Measurements from ENCODE around the gene ORM2. TPM values are rescaled to one million over a fixed set of nuclear protein-coding genes. Genes with fewer than 3 reads are reported as not detected.

ORM2 gene
- total and polyA plus RNA-seq, 2 of the 13 experiments (the other 11 are each of a cell fraction or from before 2014, with no cell fraction given), result 565 to 824 TPM

DNA sequence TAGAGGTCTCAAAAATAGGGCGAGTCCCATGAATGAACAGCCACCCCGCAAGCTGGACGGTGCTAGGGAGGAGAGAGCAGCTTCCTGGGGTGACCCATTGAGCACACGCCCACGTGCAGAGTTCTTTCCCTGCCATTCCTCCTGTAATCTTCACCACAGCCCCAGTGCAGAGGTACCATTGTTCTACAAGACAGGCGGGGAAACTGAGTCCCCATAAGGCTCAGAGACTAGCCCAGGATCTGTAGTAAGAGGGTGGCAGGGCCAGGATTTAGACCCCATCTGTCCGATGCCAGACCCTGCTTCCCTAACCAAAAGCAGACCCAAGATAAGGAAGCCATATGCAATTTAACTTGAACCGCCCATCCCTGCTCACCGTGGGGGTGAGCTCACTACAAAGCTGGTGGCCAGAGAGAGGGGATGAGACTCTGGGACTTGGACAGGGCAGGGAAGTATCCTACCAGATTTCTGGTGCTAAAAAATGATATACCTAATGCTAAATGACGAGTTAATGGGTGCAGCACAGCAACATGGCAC lies 43.5 kb upstream of the ORM2 start:
- ChIA-PET CTCF (ENCODE audit: low intra/inter-chr PET ratio, low total read pairs) (no interaction called here), POLR2A (interaction anchor here (1.2 kb wide), 1 partner anchor 204 kb away, joined by 4 read pairs; no protein-coding TSS in a partner anchor)
- Histone ChIP-seq H4K20me1 (ENCODE audit: insufficient read depth, low read length) (no peaks in the 10 kb centered on the region), H3K27me3 (ENCODE audit: control insufficient read depth in 1 of 2, insufficient read depth in 2 of 2, low read length in 2 of 2) (no peaks in the 10 kb centered on the region), H2AFZ (ENCODE audit: low read length) (no peak overlapping the region), H3K9ac (ENCODE audit: insufficient read depth, low read depth, low read length) (no peak overlapping the region), H3K27ac (ENCODE audit: extremely low read length, insufficient read depth, low read length) (no peak overlapping the region), H3K4me2 (ENCODE audit: low read depth, low read length) (no peak overlapping the region), H3K4me1 (ENCODE audit: insufficient read depth, low read length) (no peaks in the 10 kb centered on the region), H3K36me3 (replicated peaks in 1 of 2; ENCODE audit: control insufficient read depth in 1 of 2, insufficient read depth in 2 of 2, low read length in 2 of 2) (peaks cover 50 to 83% of the 10 kb centered on the region in 2 experiments), H3K4me3 (replicated peaks in 1 of 3; ENCODE audit: insufficient read depth in 1 of 3, low read depth in 2 of 3, low read length in 3 of 3) (no peak overlapping the region), H3K9me3 (ENCODE audit: low read length) (no peaks in the 10 kb centered on the region), H3K79me2 (ENCODE audit: insufficient read depth, low read length) (no peaks in the 10 kb centered on the region)
- WGBS (ENCODE audit: low lambda C conversion rate), result 97% methylated on average over 10 of the region's 10 CpGs
- intact Hi-C loops (cut with micrococcal nuclease; ENCODE audit: unreplicated experiment) (no loop called here), in situ Hi-C loops (cut with HindIII; ENCODE audit: extremely low pct_ligation_motif_present, low pct_unique_long_range_greater_than_20kb) (no loop called here)
- FAIRE-seq (no peak), DNase-seq (ENCODE audit: low spot score) (no peak), ATAC-seq (no peak)
- no TSS peak for BruUV-seq (replicated peaks)
- TF ChIP-seq POLR2G (IDR thresholded peaks at IDR 0.05; ENCODE audit: low read depth, low read length), result peak; percentile 22; the same call in 1 of the 2 replicates
- TF ChIP-seq FOSL2 (CRISPR knock-in tag; IDR thresholded peaks at IDR 0.05), result no peak
- TF ChIP-seq ZNF598 (CRISPR knock-in tag; IDR thresholded peaks at IDR 0.05; ENCODE audit: borderline replicate concordance), result no peak
- no peak for TF ChIP-seq RFXAP (CRISPR knock-in tag; IDR thresholded peaks at IDR 0.05; ENCODE audit: borderline replicate concordance)
- TF ChIP-seq, protein P1, sequence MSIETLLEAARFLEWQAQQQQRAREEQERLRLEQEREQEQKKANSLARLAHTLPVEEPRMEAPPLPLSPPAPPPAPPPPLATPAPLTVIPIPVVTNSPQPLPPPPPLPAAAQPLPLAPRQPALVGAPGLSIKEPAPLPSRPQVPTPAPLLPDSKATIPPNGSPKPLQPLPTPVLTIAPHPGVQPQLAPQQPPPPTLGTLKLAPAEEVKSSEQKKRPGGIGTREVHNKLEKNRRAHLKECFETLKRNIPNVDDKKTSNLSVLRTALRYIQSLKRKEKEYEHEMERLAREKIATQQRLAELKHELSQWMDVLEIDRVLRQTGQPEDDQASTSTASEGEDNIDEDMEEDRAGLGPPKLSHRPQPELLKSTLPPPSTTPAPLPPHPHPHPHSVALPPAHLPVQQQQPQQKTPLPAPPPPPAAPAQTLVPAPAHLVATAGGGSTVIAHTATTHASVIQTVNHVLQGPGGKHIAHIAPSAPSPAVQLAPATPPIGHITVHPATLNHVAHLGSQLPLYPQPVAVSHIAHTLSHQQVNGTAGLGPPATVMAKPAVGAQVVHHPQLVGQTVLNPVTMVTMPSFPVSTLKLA (IDR thresholded peaks at IDR 0.05), result no peak
- no peak for TF ChIP-seq TP53 (CRISPR knock-in tag; conservative IDR thresholded peaks at IDR 0.05)

Measured in HepG2 (cell line).